Endodermal cell (in vitro differentiated cells): Measurements from ENCODE around the gene RGS19. TPM values are rescaled to one million over a fixed set of nuclear protein-coding genes. Genes with fewer than 3 reads are reported as not detected.

Experiments used
- DNase-seq: peaks from one replicate; pipeline ENCODE4 v3.0.0-alpha.2; 2017
- H3K27ac ChIP-seq: 2 replicates; pipeline ENCODE4 v1.5.1; 2013; ENCODE audit warnings: mild to moderate bottlenecking, low read depth, low read length, moderate library complexity
- H3K27me3 ChIP-seq: 2 replicates; pipeline ENCODE4 v1.6.1; 2013; ENCODE audit warnings: mild to moderate bottlenecking, low read length, moderate library complexity; ENCODE audit not compliant: insufficient read depth, control insufficient read depth, poor library complexity, severe bottlenecking
- H3K36me3 ChIP-seq: 2 replicates; pipeline ENCODE4 v1.7.0; 2013; ENCODE audit warnings: mild to moderate bottlenecking, low read length, moderate library complexity; ENCODE audit not compliant: control insufficient read depth, insufficient read depth
- H3K4me1 ChIP-seq: one replicate; pipeline ENCODE4 v1.7.0; 2013; ENCODE audit warnings: low read length; ENCODE audit not compliant: control insufficient read depth, insufficient read depth
- H3K4me3 ChIP-seq: 2 replicates; pipeline ENCODE4 v1.5.1; 2013; ENCODE audit warnings: mild to moderate bottlenecking, low read length, moderate library complexity
- H3K9ac ChIP-seq: 2 replicates; pipeline ENCODE4 v1.6.1; 2013; ENCODE audit warnings: mild to moderate bottlenecking, low read length, moderate library complexity; ENCODE audit not compliant: poor library complexity, severe bottlenecking; ENCODE audit errors: extremely low read depth
- H3K9me3 ChIP-seq: 2 replicates; pipeline ENCODE4 v1.6.1; 2013; ENCODE audit warnings: mild to moderate bottlenecking, low read length, moderate library complexity; ENCODE audit not compliant: control insufficient read depth
- H3K27ac Mint-ChIP-seq: 2 replicates; pipeline ENCODE4 v1.8.0; 2020; ENCODE audit warnings: mixed read lengths
- H3K27me3 Mint-ChIP-seq: 2 replicates; pipeline ENCODE4 v1.8.0; 2021; ENCODE audit warnings: mild to moderate bottlenecking, mixed read lengths; ENCODE audit not compliant: insufficient read depth
- H3K36me3 Mint-ChIP-seq: 2 replicates; pipeline ENCODE4 v1.8.0; 2020; ENCODE audit warnings: low read depth, mixed read lengths
- H3K4me1 Mint-ChIP-seq: 2 replicates; pipeline ENCODE4 v1.8.0; 2020; ENCODE audit warnings: mixed read lengths
- H3K4me3 Mint-ChIP-seq: 2 replicates; pipeline ENCODE4 v1.8.0; 2020; ENCODE audit warnings: mild to moderate bottlenecking, moderate library complexity, mixed read lengths
- H3K9me3 Mint-ChIP-seq: 2 replicates; pipeline ENCODE4 v1.8.0; 2020; ENCODE audit warnings: mild to moderate bottlenecking, mixed read lengths
- CTCF ChIP-seq: fragments of 200-600 bp; sonication (generic); conservative IDR thresholded peaks from 2 replicates; pipeline ENCODE4 v1.5.0; 2021; ENCODE audit warnings: antibody characterized with exemption, mild to moderate bottlenecking
- WGBS, 2 experiments: methylation state at CpG; one replicate each; pipeline versions ENCODE4 v1.1.5 to v1.1.7; 2013; ENCODE audit warnings: missing lambda C conversion rate in 2 of 2, mixed read lengths in 1 of 2; ENCODE audit not compliant: insufficient coverage in 1 of 2, insufficient read length in 1 of 2; 5-methylcytosine and 5-hydroxymethylcytosine counted together
- total RNA-seq, 2 donors: library from RNA; stranded (reverse); fragmentation: NEBNext Ultra II Directional in 1 of 2; extraction: Animal tissue kit (Norgen Biotek cat#: 25700) in 1 of 2; gene quantifications; 2 replicates in 1 of 2; 3 replicates in 1 of 2; pipeline ENCODE4 v1.2.1, GENCODE V29; 2021

The RGS19 gene
- total RNA-seq, 2 donors from 2014 or later = 14.6 to 15.8 TPM

- Mint-ChIP-seq H3K36me3 (peaks cover 7% of the 10 kb centered on the region), H3K4me1 (no peaks in the 10 kb centered on the region), H3K4me3 (no peak overlapping the region), H3K27ac (no peak overlapping the region), H3K9me3 (peaks cover 2% of the 10 kb centered on the region), H3K27me3 (peaks cover 9% of the 10 kb centered on the region)
- Histone ChIP-seq H3K4me3 (no peak overlapping the region), H3K27me3 (peaks cover 8% of the 10 kb centered on the region), H3K9ac (no peak overlapping the region), H3K4me1 (no peaks in the 10 kb centered on the region), H3K9me3 (no peaks in the 10 kb centered on the region), H3K27ac (no peak overlapping the region), H3K36me3 (no peaks in the 10 kb centered on the region)
- DNase-seq = peak; percentile 75
- WGBS, 2 experiments = 69 to 80% methylated on average over 6 to 9 of the region's 9 CpGs
- no peak for TF ChIP-seq CTCF
Measured at GRCh38 chr20:64093013-64093503, 13.7 kb upstream of the RGS19 start.

- Histone ChIP-seq H3K27me3 (peaks cover 11% of the 10 kb centered on the region), H3K4me1 (no peaks in the 10 kb centered on the region), H3K9ac (no peak overlapping the region), H3K9me3 (no peaks in the 10 kb centered on the region), H3K27ac (no peak overlapping the region), H3K36me3 (no peaks in the 10 kb centered on the region), H3K4me3 (no peak overlapping the region)
- peaks cover 7% of the 10 kb centered on the region for H3K36me3 Mint-ChIP-seq
- peaks cover 2% of the 10 kb centered on the region for H3K9me3 Mint-ChIP-seq
- no peak overlapping the region for H3K4me3 Mint-ChIP-seq
- no peak overlapping the region for H3K27ac Mint-ChIP-seq
- no peak for DNase-seq
- H3K27me3 Mint-ChIP-seq = peaks cover 13% of the 10 kb centered on the region
- no peak for TF ChIP-seq CTCF
- H3K4me1 Mint-ChIP-seq = no peaks in the 10 kb centered on the region
- WGBS, 2 experiments = 86 to 91% methylated on average over 16 to 27 of the region's 27 CpGs
Measured at GRCh38 chr20:64092258-64093012, 13.1 kb upstream of the RGS19 start.

GRCh38 chr20:64091770-64092169 lies 12.5 kb upstream of the RGS19 start:
- Histone ChIP-seq H3K27ac (no peak overlapping the region), H3K36me3 (no peaks in the 10 kb centered on the region), H3K9ac (no peak overlapping the region), H3K27me3 (peaks cover 11% of the 10 kb centered on the region), H3K9me3 (no peaks in the 10 kb centered on the region), H3K4me1 (no peaks in the 10 kb centered on the region), H3K4me3 (no peak overlapping the region)
- peak; percentile 68 for DNase-seq
- Mint-ChIP-seq H3K4me1 (no peaks in the 10 kb centered on the region), H3K27ac (no peak overlapping the region), H3K36me3 (peaks cover 5% of the 10 kb centered on the region), H3K9me3 (peaks cover under 1% of the 10 kb centered on the region), H3K4me3 (no peak overlapping the region), H3K27me3 (peaks cover 14% of the 10 kb centered on the region)
- no peak for TF ChIP-seq CTCF
- 0 to 45% methylated on average over 1 to 16 of the region's 16 CpGs for WGBS, 2 experiments
